ENCODE results near the gene C3AR1.
A peak's percentile ranks its signal among the peaks of the same experiment; 100 is the strongest.

The C3AR1 gene

GRCh38 chr12:8069582-8069981 is 3.4 kb upstream of the C3AR1 start:
- intact Hi-C loops (cut with DNase I) = no loop called here

DNA sequence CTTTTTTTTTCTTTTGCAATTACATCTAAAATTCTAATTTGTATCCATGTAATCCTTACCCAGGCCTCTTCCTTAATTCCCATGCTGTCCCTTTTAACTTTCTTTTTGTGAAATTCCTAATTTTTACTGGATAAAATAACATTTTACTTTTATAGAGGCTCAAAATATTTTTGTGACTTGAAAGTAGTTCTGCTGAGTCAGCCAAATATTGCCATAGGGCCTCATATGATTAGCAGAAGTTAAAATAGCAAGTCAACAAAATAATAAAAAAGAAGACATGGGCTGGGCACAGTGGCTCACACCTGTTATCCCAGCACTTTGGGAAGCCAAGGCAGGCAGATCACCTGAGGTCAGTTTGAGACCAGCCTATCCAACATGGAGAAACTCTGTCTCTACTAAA is 2.0 kb downstream of the C3AR1 start:
- intact Hi-C loops (cut with DNase I) = no loop called here
- no peak for DNase-seq

More at GRCh38 chr12:8069582-8069981, 3.4 kb upstream of the C3AR1 start:
- no peak for DNase-seq

GRCh38 chr12:8058506-8058905 is 7.7 kb downstream of the C3AR1 start:
- intact Hi-C loops (cut with DNase I) = no loop called here
- DNase-seq = no peak

- intact Hi-C loops (cut with DNase I) = no loop called here
- DNase-seq = no peak
Observed at GRCh38 chr12:8057839-8058238, 8.3 kb downstream of the C3AR1 start.

DNA sequence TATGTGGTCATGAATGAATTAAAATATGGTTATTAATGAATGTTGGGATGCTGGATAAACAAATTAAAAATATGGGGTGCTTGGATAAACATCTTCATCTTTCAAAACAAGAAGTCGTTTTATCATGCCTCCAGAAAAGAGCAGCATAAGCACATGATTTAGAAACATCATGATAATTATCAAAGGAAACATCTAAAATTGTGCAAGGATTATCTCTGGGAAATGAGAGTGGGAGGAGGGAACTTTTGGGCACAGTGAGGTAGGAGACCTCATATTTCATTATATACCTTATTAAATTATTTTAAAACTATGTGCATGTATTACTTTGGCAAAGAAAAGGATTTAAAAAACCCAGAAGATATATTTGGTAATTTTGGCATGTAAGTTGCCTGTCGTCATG is 8.9 kb downstream of the C3AR1 start:
- intact Hi-C loops (cut with DNase I) = no loop called here

GRCh38 chr12:8054816-8055215 is 11.3 kb downstream of the C3AR1 start:
- intact Hi-C loops (cut with DNase I) = no loop called here

More for the DNA sequence above, 8.9 kb downstream of the C3AR1 start:
- no peak for DNase-seq

DNA sequence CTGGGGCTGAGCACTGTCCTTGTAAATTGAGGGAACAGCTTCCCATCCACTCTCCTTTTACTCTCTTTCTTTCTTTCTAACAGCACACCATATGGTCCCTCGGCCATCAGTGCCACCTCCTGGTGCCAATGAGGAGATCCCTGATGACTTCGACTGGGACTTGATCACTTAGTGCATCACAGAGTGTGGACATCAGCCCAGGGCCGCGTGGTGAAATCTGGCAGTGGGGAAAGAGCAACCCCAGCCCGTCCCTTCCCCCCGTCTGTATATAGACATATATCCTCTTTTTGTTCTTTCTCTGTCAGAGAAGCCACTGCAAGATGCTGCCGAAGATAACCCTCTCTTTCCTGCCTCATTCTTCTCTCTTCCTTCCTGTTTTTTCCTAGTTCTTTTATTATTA is 13.5 kb downstream of the C3AR1 start:
- intact Hi-C loops (cut with DNase I) = no loop called here

More at GRCh38 chr12:8054816-8055215, 11.3 kb downstream of the C3AR1 start:
- DNase-seq = no peak

DNA sequence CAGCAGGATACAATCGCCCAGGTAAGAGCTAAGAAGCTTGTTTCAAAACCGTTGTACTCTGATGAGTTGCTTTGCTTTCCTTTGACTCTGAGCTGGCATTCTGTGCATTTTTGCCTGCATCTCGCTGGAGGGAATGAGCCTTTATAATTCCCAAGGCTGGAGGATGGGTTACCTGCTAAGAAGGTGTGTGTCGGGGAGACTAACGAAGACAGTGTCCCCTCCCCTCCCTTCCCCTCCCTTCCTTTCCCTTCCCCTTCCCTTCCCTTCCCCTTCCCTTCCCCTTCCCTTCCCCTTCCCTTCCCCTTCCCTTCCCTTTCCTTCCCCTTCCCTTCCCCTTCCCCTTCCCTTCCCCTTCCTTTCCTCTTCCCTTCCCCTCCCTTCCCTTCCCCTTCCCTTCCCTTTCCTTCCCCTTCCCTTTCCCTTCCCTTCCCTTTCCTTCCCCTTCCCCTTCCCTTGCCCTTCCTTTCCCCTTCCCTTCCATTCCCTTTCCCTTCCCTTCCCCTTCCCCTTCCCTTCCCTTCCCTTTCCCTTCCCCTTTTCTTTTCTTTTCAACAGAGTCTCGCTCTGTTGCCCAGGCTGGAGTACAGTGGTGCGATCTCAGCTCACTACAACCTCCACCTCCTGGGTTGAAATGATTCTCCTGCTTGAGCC is 15.4 kb downstream of the C3AR1 start:
- DNase-seq = peak in 1 of 42 donors; percentile 8
- intact Hi-C loops (cut with DNase I) = no loop called here

More for the DNA sequence above, 13.5 kb downstream of the C3AR1 start:
- peak in 24 of 42 donors; percentile 20 to 71 (median 40) for DNase-seq

DNA sequence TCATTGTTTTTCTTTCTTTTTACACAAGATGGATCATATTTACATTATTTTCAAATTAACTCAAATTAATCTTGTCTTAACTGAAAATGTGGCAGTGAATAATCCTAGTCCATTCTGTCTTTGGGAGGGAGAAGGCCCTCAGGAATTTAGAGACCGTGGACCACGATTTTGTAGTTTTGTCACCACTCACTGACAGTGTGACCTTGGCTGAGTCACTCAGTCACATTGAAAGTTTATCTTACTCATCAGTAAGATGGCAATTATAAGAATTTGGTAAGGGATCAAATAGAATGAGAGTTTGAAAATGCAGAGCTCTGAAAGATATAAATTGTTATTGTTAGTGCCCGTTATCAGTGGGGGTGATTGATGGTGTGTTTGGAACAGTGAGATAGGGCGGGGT is 17.3 kb downstream of the C3AR1 start:
- DNase-seq = peak in 1 of 42 donors; percentile 31
- intact Hi-C loops (cut with DNase I) = no loop called here

DNA sequence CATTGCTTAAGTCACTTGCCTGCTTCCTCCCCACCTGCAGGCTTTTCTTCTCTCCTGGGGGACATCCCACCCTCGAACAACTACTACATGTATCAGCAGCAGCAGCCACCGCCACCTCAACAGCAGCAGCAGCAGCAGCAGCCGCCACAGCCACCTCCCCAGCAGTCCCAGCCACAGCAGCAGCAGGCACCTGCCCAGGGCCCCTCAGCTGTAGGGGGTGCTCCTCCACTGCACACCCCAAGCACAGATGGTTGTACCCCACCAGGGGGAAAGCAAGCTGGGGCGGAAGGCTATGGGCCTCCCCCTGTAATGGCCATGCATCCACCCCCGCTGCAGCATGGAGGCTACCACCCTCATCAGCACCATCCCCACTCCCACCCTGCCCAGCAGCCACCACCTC is 18.3 kb downstream of the C3AR1 start:
- DNase-seq = peak in 1 of 42 donors; percentile 14
- intact Hi-C loops (cut with DNase I) = no loop called here

- intact Hi-C loops (cut with DNase I) = no loop called here
Observed at GRCh38 chr12:8045952-8046944, 19.9 kb downstream of the C3AR1 start.

GRCh38 chr12:8040791-8041190 is 25.4 kb downstream of the C3AR1 start:
- intact Hi-C loops (cut with DNase I) = no loop called here
- no peak for DNase-seq

More at GRCh38 chr12:8045952-8046944, 19.9 kb downstream of the C3AR1 start:
- peak; percentile 63 to 93 (median 83) for DNase-seq

GRCh38 chr12:8038659-8039114 is 27.5 kb downstream of the C3AR1 start:
- intact Hi-C loops (cut with DNase I) = loop anchor here (5.0 kb wide), 1 partner anchor 44 kb away; the partner anchor contains the start of gene NECAP1
- DNase-seq = peak in 41 of 42 donors; percentile 41 to 92 (median 77)

GRCh38 chr12:8037947-8038346 is 28.2 kb downstream of the C3AR1 start:
- intact Hi-C loops (cut with DNase I) = loop anchor here (5.0 kb wide), 1 partner anchor 44 kb away; the partner anchor contains the start of gene NECAP1
- no peak for DNase-seq

GRCh38 chr12:8037046-8037663 is 29.0 kb downstream of the C3AR1 start:
- intact Hi-C loops (cut with DNase I) = loop anchor here (5.0 kb wide), 1 partner anchor 45 kb away; the partner anchor contains the start of gene NECAP1
- DNase-seq = peak in 1 of 42 donors; percentile 16

DNA sequence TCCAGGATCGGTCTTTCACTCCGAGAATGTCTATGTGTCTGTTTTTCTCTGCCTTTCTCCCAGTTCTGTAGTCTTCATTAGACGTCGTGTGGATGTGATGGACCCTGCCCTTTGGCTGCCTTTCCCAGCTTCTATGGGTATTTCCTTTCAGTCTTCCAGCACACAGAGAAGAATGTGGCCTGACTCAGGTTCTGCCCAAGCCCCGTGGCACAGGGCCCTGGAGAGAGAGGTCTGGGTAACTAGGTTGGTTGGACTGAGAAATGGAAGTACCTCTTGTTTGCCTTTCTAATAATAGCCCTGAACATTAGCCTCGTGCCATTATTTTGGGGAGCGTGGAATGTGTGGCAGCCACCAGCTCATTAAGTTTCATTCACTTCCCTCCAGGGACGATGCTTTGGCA is 29.8 kb downstream of the C3AR1 start:
- DNase-seq = no peak

DNA sequence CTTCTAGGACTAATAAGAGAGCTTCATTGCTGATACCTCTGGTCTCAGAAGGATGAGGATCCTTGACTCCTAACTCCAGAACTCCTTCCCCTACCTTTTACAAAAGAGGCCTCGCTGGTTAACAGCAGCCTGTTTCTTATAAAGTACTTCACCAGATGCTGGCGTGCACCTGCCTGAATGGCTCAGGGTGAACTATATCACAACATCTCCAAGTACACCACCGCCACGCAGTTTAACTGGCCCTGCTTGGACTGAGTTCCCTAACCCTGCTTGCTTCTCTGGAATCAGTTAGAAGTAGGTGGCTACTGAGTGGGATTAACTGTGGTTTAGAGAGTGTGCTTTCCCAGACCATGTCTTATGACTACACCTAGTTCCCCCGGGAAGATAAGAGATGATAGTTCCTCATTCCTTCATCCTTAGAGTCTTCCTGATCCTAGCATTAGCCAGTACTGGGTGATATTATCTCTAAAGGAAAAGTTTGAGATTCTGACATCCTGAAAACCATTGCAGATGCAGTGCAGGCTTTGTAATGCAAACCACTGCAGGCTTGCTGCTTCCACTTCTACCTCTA is 30.6 kb downstream of the C3AR1 start:
- no peak for DNase-seq
- intact Hi-C loops (cut with DNase I) = loop anchor here (5.0 kb wide), 1 partner anchor 47 kb away; the partner anchor contains the start of gene NECAP1

More for the DNA sequence above, 29.8 kb downstream of the C3AR1 start:
- intact Hi-C loops (cut with DNase I) = loop anchor here (5.0 kb wide), 1 partner anchor 46 kb away; the partner anchor contains the start of gene NECAP1

DNA sequence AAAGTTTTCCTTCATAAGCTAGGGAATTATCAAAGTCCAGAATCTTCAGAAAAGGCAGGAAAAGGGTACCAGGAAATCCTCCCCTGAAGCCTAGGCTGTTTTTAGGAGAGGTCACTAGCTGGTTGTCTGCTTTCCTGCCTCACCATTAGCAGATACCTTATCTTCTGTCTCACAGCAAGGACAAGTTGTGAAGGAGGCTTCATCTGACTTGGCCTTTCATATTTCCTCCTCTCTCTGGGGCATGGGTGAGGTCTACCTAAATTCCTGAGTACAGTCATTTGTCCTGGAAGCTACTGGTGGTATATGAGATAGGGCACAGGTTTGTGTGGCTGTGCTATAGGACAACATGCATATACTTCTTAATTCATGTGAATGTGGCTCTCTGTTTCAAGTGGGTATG is 31.4 kb downstream of the C3AR1 start:
- DNase-seq = no peak
- intact Hi-C loops (cut with DNase I) = loop anchor here (5.0 kb wide), 1 partner anchor 47 kb away; the partner anchor contains the start of gene NECAP1
